Central memory CD8-positive, alpha-beta T cell (primary cell): ENCODE results near the gene ATP11C.
"Not testable (repeated sequence)": the region's sequence is repeated elsewhere in the genome, so short reads cannot be mapped to it uniquely, and the experiment has no call there.

Experiments used
- ATAC-seq: fragments of 150-1000 bp; cut with Tn5 transposase; replicated peaks from 2 replicates; pipeline ENCODE4 v1.10.0; 2022; ENCODE audit warnings: mild to moderate bottlenecking, moderate FRiP score, moderate number of reproducible peaks; ENCODE audit not compliant: poor library complexity, severe bottlenecking; ENCODE audit errors: extremely low read depth
- DNase-seq, 2 donors: peaks; one replicate each; pipeline ENCODE4 v3.0.0; 2021; ENCODE audit warnings: low spot score in 2 of 2
- H3K27ac Mint-ChIP-seq: one replicate; pipeline ENCODE4 v1.8.0; 2022; ENCODE audit warnings: low read depth, mild to moderate bottlenecking, moderate library complexity, mixed read lengths
- H3K27me3 Mint-ChIP-seq: one replicate; pipeline ENCODE4 v1.8.0; 2022; ENCODE audit warnings: mixed read lengths
- H3K36me3 Mint-ChIP-seq: one replicate; pipeline ENCODE4 v1.8.0; 2022; ENCODE audit warnings: mild to moderate bottlenecking, moderate library complexity, mixed read lengths; ENCODE audit not compliant: insufficient read depth
- H3K4me1 Mint-ChIP-seq: one replicate; pipeline ENCODE4 v1.8.0; 2022; ENCODE audit warnings: mixed read lengths
- H3K4me3 Mint-ChIP-seq: one replicate; pipeline ENCODE4 v1.8.0; 2022; ENCODE audit warnings: mild to moderate bottlenecking, moderate library complexity, mixed read lengths
- H3K9me3 Mint-ChIP-seq: one replicate; pipeline ENCODE4 v1.8.0; 2022; ENCODE audit warnings: mixed read lengths

The ATP11C gene

DNA sequence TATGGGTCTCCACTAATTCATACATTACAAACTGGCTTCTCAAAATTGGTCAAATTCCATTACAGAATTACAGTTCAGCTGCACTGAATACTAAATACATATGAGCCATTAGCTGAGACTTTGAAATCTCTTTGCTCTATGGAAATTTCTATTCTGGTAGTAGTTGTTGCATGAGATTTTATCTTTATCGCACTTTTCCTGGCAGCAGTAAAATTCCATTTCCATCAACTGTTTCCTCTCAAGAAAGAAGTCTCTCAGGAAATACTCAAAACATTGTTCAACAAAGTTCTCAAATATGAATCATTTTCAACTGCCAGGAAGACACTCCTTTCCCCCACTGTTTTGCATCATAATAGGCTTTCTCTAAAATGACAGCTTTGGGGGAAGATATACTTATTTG lies 51.3 kb downstream of the ATP11C start:
- Mint-ChIP-seq H3K27me3 (no peaks in the 10 kb centered on the region), H3K4me3 (no peak overlapping the region), H3K4me1 (peaks cover 35% of the 10 kb centered on the region), H3K27ac (no peak overlapping the region), H3K36me3 (peaks cover 4% of the 10 kb centered on the region), H3K9me3 (no peaks in the 10 kb centered on the region)
- DNase-seq: no peak
- ATAC-seq: no peak

DNA sequence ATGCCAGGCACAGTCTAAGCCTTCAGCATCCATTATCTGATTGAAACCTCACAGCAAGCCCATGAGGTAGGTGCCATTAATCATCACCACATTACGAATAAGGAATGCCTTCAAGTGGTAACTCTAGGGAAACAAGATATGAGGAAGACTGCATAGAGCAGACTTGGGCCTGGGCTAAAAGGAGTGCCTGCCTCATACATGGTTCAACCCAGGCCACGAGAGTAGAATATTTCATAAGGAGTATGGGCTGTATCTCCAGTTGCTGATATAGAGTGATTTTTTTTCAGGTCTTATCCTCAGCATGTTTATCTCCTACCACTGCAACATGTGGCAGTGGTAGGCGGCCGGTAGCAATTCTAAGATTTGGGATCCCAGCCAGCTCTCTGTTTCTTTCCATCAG lies 51.7 kb downstream of the ATP11C start:
- no peak for ATAC-seq
- H3K9me3 Mint-ChIP-seq: no peaks in the 10 kb centered on the region
- no peak overlapping the region for H3K4me3 Mint-ChIP-seq
- DNase-seq: no peak
- no peaks in the 10 kb centered on the region for H3K27me3 Mint-ChIP-seq
- H3K4me1 Mint-ChIP-seq: peaks cover 35% of the 10 kb centered on the region
- H3K27ac Mint-ChIP-seq: no peak overlapping the region
- H3K36me3 Mint-ChIP-seq: peaks cover 4% of the 10 kb centered on the region

DNA sequence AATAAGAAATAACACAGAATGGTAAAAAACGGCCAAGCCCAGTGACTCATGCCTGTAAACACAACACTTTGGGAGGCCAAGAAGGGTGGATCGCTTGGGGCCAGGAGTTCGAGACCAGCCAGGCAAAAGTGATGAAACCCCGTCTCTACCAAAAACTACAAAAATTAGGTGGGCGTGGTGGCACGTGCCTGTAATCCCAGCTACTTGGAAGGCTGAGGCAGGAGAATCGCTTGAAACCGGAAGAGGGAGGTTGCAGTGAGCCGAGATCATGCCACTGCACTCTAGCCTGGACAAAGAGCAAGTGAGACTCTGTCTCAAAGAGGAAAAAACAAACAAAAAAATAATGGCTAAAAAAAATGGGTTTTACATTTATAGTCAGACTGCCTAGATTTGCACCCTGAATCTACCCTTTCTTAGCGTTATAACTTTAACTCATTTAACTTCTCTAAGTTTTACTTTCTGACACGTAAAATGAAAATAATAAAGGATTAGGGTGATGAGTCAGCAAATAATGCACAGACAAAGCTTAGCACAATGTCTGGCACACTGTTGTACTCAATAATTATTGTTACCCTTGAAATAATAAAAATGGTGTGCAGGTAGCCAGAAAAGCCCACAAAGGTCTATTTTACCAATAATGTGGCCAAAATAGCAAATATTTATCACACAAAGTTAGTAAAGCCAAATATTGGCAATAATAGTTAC lies 55.0 kb downstream of the ATP11C start:
- H3K4me1 Mint-ChIP-seq: peaks cover 24% of the 10 kb centered on the region
- H3K27me3 Mint-ChIP-seq: no peaks in the 10 kb centered on the region
- H3K9me3 Mint-ChIP-seq: no peaks in the 10 kb centered on the region
- H3K27ac Mint-ChIP-seq: no peak overlapping the region
- DNase-seq (no peak), ATAC-seq (no peak)
- no peak overlapping the region for H3K4me3 Mint-ChIP-seq
- peaks cover 9% of the 10 kb centered on the region for H3K36me3 Mint-ChIP-seq

DNA sequence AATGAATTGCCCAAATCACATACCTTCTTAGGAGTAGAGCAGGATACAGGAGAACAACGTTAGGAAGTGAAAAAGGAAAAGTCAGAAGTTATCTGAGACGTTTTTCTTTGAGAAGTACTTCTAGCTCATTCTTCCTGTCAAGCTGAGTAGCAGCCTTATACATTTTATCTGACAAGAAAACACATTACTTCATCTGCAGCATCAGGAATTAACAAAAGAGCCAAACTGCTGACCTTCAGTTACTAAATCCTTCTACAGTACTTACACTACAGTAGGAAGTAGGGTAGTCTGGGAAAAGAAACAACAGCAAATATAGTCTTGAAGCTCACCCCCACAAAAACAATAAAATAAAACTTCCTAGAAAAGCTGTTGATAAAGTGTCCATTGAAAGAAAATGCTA lies 57.0 kb downstream of the ATP11C start:
- Mint-ChIP-seq H3K27ac (no peak overlapping the region), H3K27me3 (no peaks in the 10 kb centered on the region), H3K9me3 (no peaks in the 10 kb centered on the region), H3K4me1 (peaks cover 14% of the 10 kb centered on the region), H3K36me3 (peaks cover 9% of the 10 kb centered on the region), H3K4me3 (no peak overlapping the region)
- no peak for DNase-seq
- ATAC-seq: no peak

DNA sequence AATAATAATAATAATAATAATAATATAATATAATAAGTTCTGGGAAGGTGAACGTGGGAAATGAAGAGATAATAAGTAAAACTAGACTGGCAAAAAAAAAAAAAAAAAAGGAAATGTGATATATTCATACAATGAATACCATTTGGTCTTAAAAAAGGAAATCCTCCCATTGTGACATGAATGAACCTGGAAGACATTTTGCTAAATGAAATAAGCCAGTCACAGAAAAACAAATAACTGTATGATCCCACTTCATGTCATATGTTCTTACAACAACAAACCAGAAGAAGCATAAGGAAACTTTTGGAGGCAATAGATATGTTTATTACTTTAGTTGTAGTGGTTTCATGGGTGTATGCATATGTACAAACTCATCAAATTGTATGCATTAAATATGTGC lies 63.1 kb downstream of the ATP11C start:
- Mint-ChIP-seq H3K4me3 (no peak overlapping the region), H3K9me3 (no peaks in the 10 kb centered on the region), H3K27me3 (no peaks in the 10 kb centered on the region), H3K36me3 (peaks cover 4% of the 10 kb centered on the region), H3K27ac (no peak overlapping the region), H3K4me1 (no peaks in the 10 kb centered on the region)
- DNase-seq (no peak), ATAC-seq (no peak)

DNA sequence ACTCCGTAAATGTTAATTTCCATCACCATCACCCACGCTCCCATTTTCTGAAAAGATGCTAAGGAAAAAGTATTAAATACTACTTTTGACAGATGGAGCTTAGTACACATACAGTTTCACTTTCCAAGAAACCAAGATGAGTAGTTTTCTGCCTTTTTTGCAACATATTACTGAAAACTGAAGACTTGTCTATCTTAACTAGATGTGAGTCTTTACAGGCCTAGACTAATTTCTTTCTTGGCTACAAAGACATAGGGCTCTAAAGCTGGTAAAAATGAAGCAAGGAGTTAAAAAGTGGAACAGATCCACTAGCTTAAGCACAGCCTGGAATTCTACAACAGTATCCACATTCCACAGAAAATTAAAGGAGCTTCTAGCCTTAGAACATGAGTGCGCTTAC lies 68.2 kb downstream of the ATP11C start:
- ATAC-seq (no peak), DNase-seq (no peak)
- Mint-ChIP-seq H3K27me3 (no peaks in the 10 kb centered on the region), H3K4me3 (no peak overlapping the region), H3K36me3 (no peaks in the 10 kb centered on the region), H3K9me3 (no peaks in the 10 kb centered on the region), H3K4me1 (no peaks in the 10 kb centered on the region), H3K27ac (no peak overlapping the region)

DNA sequence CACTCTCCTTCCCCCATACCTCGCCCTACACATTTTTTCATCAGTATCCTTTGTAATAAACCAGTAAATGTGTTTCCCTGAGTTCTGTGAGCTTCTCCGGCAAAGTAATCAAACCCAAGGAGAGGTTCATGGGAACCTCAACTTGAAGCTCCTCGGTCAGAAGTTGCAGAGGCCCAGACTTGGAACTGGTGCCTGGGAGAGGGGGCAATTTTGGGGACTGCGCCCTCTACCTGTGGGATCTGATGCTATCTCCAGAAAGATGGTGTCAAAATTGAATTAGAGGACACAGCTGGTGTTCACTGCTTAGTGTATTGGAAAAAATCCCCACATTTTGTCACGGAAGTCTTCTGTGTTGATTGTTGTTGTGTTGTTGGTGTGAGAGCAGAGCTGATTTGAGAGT lies 70.6 kb downstream of the ATP11C start:
- ATAC-seq: no peak
- H3K4me3 Mint-ChIP-seq: no peak overlapping the region
- peaks cover 6% of the 10 kb centered on the region for H3K4me1 Mint-ChIP-seq
- H3K27me3 Mint-ChIP-seq: no peaks in the 10 kb centered on the region
- H3K9me3 Mint-ChIP-seq: no peaks in the 10 kb centered on the region
- no peak for DNase-seq
- H3K27ac Mint-ChIP-seq: no peak overlapping the region
- no peaks in the 10 kb centered on the region for H3K36me3 Mint-ChIP-seq

DNA sequence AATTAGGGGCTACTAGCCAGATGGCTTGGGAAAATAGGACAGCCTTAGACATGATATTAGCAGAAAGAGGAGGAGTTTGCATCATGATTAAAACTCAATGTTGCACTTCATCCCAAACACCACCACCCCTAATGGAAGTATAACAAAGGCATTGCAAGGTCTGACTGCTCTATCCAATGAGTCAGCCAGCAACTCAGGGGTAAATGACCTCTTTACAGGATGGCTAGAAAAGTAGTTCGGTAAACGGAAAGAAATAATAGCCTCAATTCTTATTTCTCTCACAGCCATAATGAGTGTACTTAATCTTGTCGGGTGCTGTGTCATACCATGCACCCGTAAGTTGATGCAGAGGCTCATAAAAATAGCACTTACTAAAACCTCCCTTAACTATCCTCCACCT lies 76.0 kb downstream of the ATP11C start:
- H3K4me1 Mint-ChIP-seq: peaks cover 12% of the 10 kb centered on the region
- H3K4me3 Mint-ChIP-seq, DNase-seq, H3K9me3 Mint-ChIP-seq, H3K27me3 Mint-ChIP-seq, H3K27ac Mint-ChIP-seq, ATAC-seq, H3K36me3 Mint-ChIP-seq: not testable (repeated sequence)

DNA sequence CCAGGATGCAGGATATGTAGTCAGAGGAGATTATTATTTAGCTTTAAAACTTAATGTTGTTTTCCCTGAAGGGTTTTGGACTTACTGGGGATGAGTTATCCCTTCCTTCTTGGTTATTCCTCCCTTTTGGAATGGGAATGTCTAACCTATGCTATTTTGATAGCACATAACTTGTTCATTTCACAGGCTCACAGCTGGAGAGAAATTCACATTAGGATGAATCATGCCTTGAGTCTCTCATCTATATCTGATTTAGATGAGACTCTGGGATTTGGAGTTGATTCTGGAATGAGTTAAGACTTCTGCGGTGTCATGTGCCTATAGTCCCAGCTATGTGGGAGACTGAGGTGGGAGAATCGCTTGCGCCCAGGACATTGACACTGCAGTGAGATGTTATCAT lies 81.1 kb downstream of the ATP11C start:
- peaks cover 10% of the 10 kb centered on the region for H3K4me1 Mint-ChIP-seq
- no peaks in the 10 kb centered on the region for H3K27me3 Mint-ChIP-seq
- DNase-seq: no peak
- H3K9me3 Mint-ChIP-seq: no peaks in the 10 kb centered on the region
- peaks cover 3% of the 10 kb centered on the region for H3K36me3 Mint-ChIP-seq
- no peak overlapping the region for H3K4me3 Mint-ChIP-seq
- H3K27ac Mint-ChIP-seq: no peak overlapping the region
- ATAC-seq: no peak

DNA sequence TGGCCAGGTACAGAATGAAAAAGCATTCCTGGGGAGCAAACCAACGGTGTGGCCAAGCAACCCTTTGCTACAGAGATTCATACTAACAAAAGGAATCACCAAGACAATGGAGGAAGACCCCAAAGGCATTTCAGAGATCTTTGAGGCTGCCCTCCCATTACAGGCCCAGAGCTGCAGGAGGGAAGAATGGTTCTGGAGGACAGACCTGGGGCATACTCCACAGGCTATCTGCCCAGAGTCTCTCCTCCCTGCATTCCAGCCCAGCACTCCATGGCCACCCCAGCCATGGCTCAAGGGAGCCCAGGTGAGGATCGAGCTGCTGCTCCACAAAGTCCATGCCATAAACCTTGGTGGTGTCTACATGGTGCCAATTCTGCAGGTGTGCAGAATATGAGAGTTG lies 81.9 kb downstream of the ATP11C start:
- H3K27me3 Mint-ChIP-seq: no peaks in the 10 kb centered on the region
- H3K9me3 Mint-ChIP-seq: no peaks in the 10 kb centered on the region
- no peak for DNase-seq
- H3K36me3 Mint-ChIP-seq: peaks cover 3% of the 10 kb centered on the region
- H3K27ac Mint-ChIP-seq: no peak overlapping the region
- no peak overlapping the region for H3K4me3 Mint-ChIP-seq
- no peak for ATAC-seq
- peaks cover 11% of the 10 kb centered on the region for H3K4me1 Mint-ChIP-seq

DNA sequence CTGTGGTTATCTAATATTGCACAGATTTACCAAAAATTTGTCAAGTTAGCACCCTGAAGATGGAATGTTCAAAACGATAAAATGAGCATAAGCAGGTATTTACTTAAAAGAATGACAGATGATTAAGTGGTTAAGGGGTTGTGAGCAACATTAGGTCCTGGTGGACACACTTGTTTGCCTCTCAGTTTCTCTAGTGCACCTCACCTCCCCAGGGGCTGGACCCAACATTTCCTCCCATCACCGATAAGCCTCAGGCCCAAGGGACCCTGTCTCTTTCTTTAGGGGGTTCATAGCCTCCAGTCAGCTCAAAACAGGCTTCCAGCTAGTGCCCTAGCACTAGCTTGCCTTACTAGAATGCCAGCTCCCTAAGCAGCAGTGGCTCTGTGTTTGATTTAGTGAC lies 88.0 kb downstream of the ATP11C start:
- no peaks in the 10 kb centered on the region for H3K27me3 Mint-ChIP-seq
- DNase-seq (no peak), ATAC-seq (no peak)
- no peak overlapping the region for H3K27ac Mint-ChIP-seq
- H3K9me3 Mint-ChIP-seq: no peaks in the 10 kb centered on the region
- no peaks in the 10 kb centered on the region for H3K36me3 Mint-ChIP-seq
- H3K4me3 Mint-ChIP-seq: no peak overlapping the region
- peaks cover 9% of the 10 kb centered on the region for H3K4me1 Mint-ChIP-seq

DNA sequence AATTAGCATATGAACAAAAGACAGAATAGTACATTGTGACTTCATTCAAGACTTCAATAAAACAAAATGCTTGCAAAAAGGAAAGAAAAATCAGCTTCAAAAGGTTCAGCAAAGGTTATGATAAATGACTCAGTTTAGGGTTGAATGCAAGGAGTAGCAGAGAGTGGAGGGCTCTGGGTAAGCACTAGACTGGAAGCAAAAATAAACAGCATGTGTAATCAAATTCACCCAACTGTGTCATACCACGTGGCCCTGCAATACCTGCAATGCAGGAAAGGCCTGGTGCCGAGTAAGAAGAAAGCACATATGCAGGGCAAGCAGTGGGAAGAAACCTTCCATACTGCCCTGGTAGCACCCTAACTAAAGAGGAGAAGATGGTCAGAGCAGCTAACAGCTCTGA lies 88.7 kb downstream of the ATP11C start:
- Mint-ChIP-seq H3K36me3 (no peaks in the 10 kb centered on the region), H3K9me3 (no peaks in the 10 kb centered on the region), H3K27me3 (no peaks in the 10 kb centered on the region), H3K27ac (no peak overlapping the region), H3K4me3 (no peak overlapping the region), H3K4me1 (peaks cover 9% of the 10 kb centered on the region)
- ATAC-seq (no peak), DNase-seq (no peak)

DNA sequence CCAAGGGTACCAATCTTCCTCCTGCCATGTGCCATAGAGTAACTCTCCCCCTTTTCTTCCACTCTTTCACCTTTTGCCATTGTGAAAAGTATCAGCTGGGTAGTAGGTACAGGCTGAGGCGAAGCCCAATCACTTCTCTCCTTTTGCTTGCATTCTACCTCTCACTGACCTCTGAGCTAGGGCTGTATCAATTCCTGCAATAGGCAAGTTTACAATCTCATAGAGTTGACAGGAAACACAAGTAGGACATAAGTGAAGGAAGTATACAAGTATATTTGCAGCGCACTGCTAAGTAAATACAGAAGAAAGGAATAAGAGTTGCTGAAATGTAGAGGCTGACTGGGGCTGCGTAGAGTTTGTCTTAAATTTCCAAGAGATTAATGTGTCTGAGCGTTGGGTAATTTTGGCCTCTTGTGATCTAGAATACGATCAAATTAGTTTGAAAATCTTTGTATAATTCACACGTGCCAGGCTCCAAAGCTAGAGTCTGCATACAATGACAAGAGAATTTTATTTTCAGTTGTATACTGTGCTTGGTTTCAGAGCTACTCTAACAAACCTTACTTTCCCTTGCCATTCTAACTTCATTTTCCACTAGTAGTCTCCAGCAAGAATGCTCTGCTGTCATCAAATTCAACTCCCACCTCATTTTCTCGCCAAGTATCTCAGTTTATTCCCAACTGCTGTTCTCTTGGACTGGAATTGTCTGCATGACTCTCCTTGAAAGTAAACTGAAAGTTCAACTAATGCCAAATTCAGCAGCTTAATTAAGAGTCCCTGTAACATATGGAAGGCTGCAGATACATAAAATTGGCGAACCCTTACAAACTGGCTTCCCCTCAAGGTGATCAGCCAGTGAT lies 90.3 kb downstream of the ATP11C start:
- Mint-ChIP-seq H3K27ac (no peak overlapping the region), H3K4me3 (no peak overlapping the region), H3K9me3 (no peaks in the 10 kb centered on the region), H3K36me3 (no peaks in the 10 kb centered on the region), H3K4me1 (peaks cover 13% of the 10 kb centered on the region), H3K27me3 (no peaks in the 10 kb centered on the region)
- no peak for ATAC-seq
- DNase-seq: no peak
